Esophagus mucosa (tissue), 1 donor: ENCODE results near the gene NOC2L. TPM values are rescaled to one million over a fixed set of nuclear protein-coding genes. Genes with fewer than 3 reads are reported as not detected.

Experiments used
- ATAC-seq: fragments of 200-7000 bp; cut with Tn5 transposase; one replicate; pipeline ENCODE4 v1.9.1; 2020
- total RNA-seq: library from RNA; stranded (reverse); gene quantifications from one replicate; pipeline ENCODE4 v1.2.4, GENCODE V29; 2023
- donor health status: DM: yes; HTN: yes; CAD: no.

NOC2L gene
- total RNA-seq, 1 donor from 2014 or later: 68.1 TPM

GRCh38 chr1:941588-942383, 17.3 kb downstream of the NOC2L start:
- peak; percentile 40 for ATAC-seq

- ATAC-seq: no peak
Measured at GRCh38 chr1:941015-941587, 18.0 kb downstream of the NOC2L start.

GRCh38 chr1:940107-941014, 18.7 kb downstream of the NOC2L start:
- ATAC-seq: no peak

- no peak for ATAC-seq
Measured at GRCh38 chr1:939511-940106, 19.4 kb downstream of the NOC2L start.

GRCh38 chr1:938711-939489, 20.2 kb downstream of the NOC2L start:
- ATAC-seq: no peak

- ATAC-seq: peak; percentile 56
Measured at GRCh38 chr1:938088-938683, 20.9 kb downstream of the NOC2L start.

GRCh38 chr1:937521-937920, 21.5 kb downstream of the NOC2L start:
- no peak for ATAC-seq

- no peak for ATAC-seq
Measured at GRCh38 chr1:936348-937264, 22.4 kb downstream of the NOC2L start.

- ATAC-seq: no peak
Measured at GRCh38 chr1:935751-936231, 23.3 kb downstream of the NOC2L start.

- no peak for ATAC-seq
Measured at GRCh38 chr1:934991-935750, 23.9 kb downstream of the NOC2L start.

GRCh38 chr1:933603-933940, 25.5 kb downstream of the NOC2L start:
- no peak for ATAC-seq

- ATAC-seq: peak; percentile 75
Measured at GRCh38 chr1:932776-933602, 26.1 kb downstream of the NOC2L start.

- ATAC-seq: no peak
Measured at GRCh38 chr1:932173-932510, 26.9 kb downstream of the NOC2L start.

GRCh38 chr1:931380-932172, 27.5 kb downstream of the NOC2L start:
- ATAC-seq: no peak

GRCh38 chr1:930633-931138, 28.4 kb downstream of the NOC2L start:
- ATAC-seq: no peak

GRCh38 chr1:929712-930632, 29.1 kb downstream of the NOC2L start:
- ATAC-seq: no peak
